Ishikawa (cell line): ENCODE results near the gene SETDB1.
A peak's percentile ranks its signal among the peaks of the same experiment; 100 is the strongest.

Experiments used
- CEBPB ChIP-seq: IDR thresholded peaks from 2 replicates; pipeline ENCODE4 v1.6.1; 2012
- CREB1 ChIP-seq: IDR thresholded peaks from 2 replicates; pipeline ENCODE4 v1.6.1; 2012; ENCODE audit warnings: low read depth
- EGR1 ChIP-seq: IDR thresholded peaks from 2 replicates; pipeline ENCODE4 v1.6.1; 2012
- EP300 ChIP-seq: IDR thresholded peaks from 2 replicates; pipeline ENCODE4 v1.6.1; 2012; ENCODE audit warnings: borderline replicate concordance
- FOXM1 ChIP-seq: IDR thresholded peaks from 2 replicates; pipeline ENCODE4 v1.6.1; 2012; ENCODE audit warnings: low read depth, borderline replicate concordance
- MAX ChIP-seq: IDR thresholded peaks from 2 replicates; pipeline ENCODE4 v1.6.1; 2012
- NFIC ChIP-seq: IDR thresholded peaks from 2 replicates; pipeline ENCODE4 v1.6.1; 2012
- RAD21 ChIP-seq: IDR thresholded peaks from 2 replicates; pipeline ENCODE4 v1.6.1; 2012; ENCODE audit warnings: low read depth
- REST ChIP-seq: IDR thresholded peaks from 2 replicates; pipeline ENCODE4 v1.6.1; 2012; ENCODE audit warnings: low read depth, mild to moderate bottlenecking
- TAF1 ChIP-seq: IDR thresholded peaks from 2 replicates; pipeline ENCODE4 v1.6.1; 2012; ENCODE audit warnings: low read depth, mild to moderate bottlenecking
- TCF12 ChIP-seq: IDR thresholded peaks from 2 replicates; pipeline ENCODE4 v1.6.1; 2012; ENCODE audit warnings: low read depth
- TEAD4 ChIP-seq: IDR thresholded peaks from 2 replicates; pipeline ENCODE4 v1.6.1; 2012
- USF1 ChIP-seq: IDR thresholded peaks from 2 replicates; pipeline ENCODE4 v1.6.1; 2012
- YY1 ChIP-seq: IDR thresholded peaks from 2 replicates; pipeline ENCODE4 v1.6.1; 2012; ENCODE audit warnings: low read depth
- ZBTB7A ChIP-seq: IDR thresholded peaks from 2 replicates; pipeline ENCODE4 v1.6.1; 2012; ENCODE audit warnings: low read depth

The SETDB1 gene

GRCh38 chr1:150922519-150922975 lies 3.6 kb upstream of the SETDB1 start:
- TF ChIP-seq RAD21 (peak; percentile 64), EGR1 (no peak)

- no peak for TF ChIP-seq TEAD4
- TF ChIP-seq TCF12, result no peak
- TF ChIP-seq CREB1, result no peak
- no peak for TF ChIP-seq EP300
- no peak for TF ChIP-seq ZBTB7A
- no peak for TF ChIP-seq TAF1
- no peak for TF ChIP-seq FOXM1
- TF ChIP-seq YY1, result no peak
- no peak for TF ChIP-seq CEBPB
- TF ChIP-seq USF1, result no peak
- no peak for TF ChIP-seq MAX
Observed at GRCh38 chr1:150925080-150925479, 1.1 kb upstream of the SETDB1 start.

GRCh38 chr1:150927624-150928023 lies 1.5 kb downstream of the SETDB1 start:
- TF ChIP-seq YY1 (no peak), TEAD4 (no peak), EGR1 (no peak), MAX (no peak), ZBTB7A (no peak)

GRCh38 chr1:150928286-150928685 lies 2.1 kb downstream of the SETDB1 start:
- TF ChIP-seq CREB1, result no peak
- TF ChIP-seq YY1, result no peak
- no peak for TF ChIP-seq FOXM1
- TF ChIP-seq CEBPB, result no peak
- no peak for TF ChIP-seq MAX
- no peak for TF ChIP-seq TCF12
- TF ChIP-seq EGR1, result no peak
- TF ChIP-seq RAD21, result no peak
- no peak for TF ChIP-seq USF1
- TF ChIP-seq NFIC, result no peak
- no peak for TF ChIP-seq ZBTB7A
- TF ChIP-seq TEAD4, result no peak
- no peak for TF ChIP-seq TAF1
- no peak for TF ChIP-seq REST
- no peak for TF ChIP-seq EP300

- TF ChIP-seq RAD21, result no peak
- no peak for TF ChIP-seq CEBPB
- no peak for TF ChIP-seq ZBTB7A
- TF ChIP-seq FOXM1, result no peak
- TF ChIP-seq MAX, result no peak
- no peak for TF ChIP-seq TCF12
- no peak for TF ChIP-seq EP300
Observed at GRCh38 chr1:150931773-150932172, 5.6 kb downstream of the SETDB1 start.

GRCh38 chr1:150944856-150945255 lies 18.7 kb downstream of the SETDB1 start:
- TF ChIP-seq CREB1 (no peak), ZBTB7A (no peak), CEBPB (no peak), TEAD4 (no peak), TCF12 (no peak), YY1 (no peak), USF1 (no peak), EP300 (no peak), MAX (no peak), TAF1 (no peak), FOXM1 (no peak), NFIC (no peak), RAD21 (no peak), EGR1 (no peak)

GRCh38 chr1:150954708-150955107 lies 28.5 kb downstream of the SETDB1 start:
- no peak for TF ChIP-seq TAF1
- no peak for TF ChIP-seq CREB1
- TF ChIP-seq RAD21, result no peak
- TF ChIP-seq FOXM1, result no peak
- TF ChIP-seq REST, result no peak
- TF ChIP-seq TEAD4, result no peak
- TF ChIP-seq YY1, result no peak
- TF ChIP-seq ZBTB7A, result no peak
- no peak for TF ChIP-seq TCF12
- no peak for TF ChIP-seq EGR1
- TF ChIP-seq MAX, result no peak
- TF ChIP-seq NFIC, result no peak
- no peak for TF ChIP-seq CEBPB
- TF ChIP-seq USF1, result no peak
